Uterus (tissue), 4 donors: Measurements from ENCODE around the gene COL4A2. TPM values are rescaled to one million over a fixed set of nuclear protein-coding genes. Genes with fewer than 3 reads are reported as not detected.

ENCODE experiments used
- DNase-seq, 2 donors: peaks; one replicate each; pipeline ENCODE4 v3.0.0-alpha.2; 2019 to 2020
- H3K27ac ChIP-seq, 2 donors: fragments of 200-600 bp; sonication (generic); 1 replicate in 1 of 2; 2 replicates in 1 of 2; pipeline ENCODE4 v1.5.1; 2016 to 2018
- H3K27me3 ChIP-seq, 2 donors: fragments of 200-600 bp; sonication (generic); one replicate each; pipeline ENCODE4 v1.5.1; 2018 to 2019; ENCODE audit warnings: control low read depth in 1 of 2
- H3K36me3 ChIP-seq, 2 donors: fragments of 200-600 bp; sonication (generic); one replicate each; pipeline ENCODE4 v1.5.1; 2019; ENCODE audit warnings: control low read depth in 1 of 2
- H3K4me1 ChIP-seq, 2 donors: fragments of 200-600 bp; sonication (generic); one replicate each; pipeline ENCODE4 v1.5.1; 2018 to 2019; ENCODE audit warnings: control low read depth in 1 of 2
- H3K4me3 ChIP-seq, 2 donors: fragments of 200-600 bp; sonication (generic); 1 replicate in 1 of 2; 2 replicates in 1 of 2; pipeline ENCODE4 v1.5.1; 2018 to 2019; ENCODE audit warnings: mild to moderate bottlenecking in 1 of 2
- H3K9me3 ChIP-seq, 2 donors: fragments of 200-600 bp; sonication (generic); one replicate each; pipeline ENCODE4 v1.5.1; 2019; ENCODE audit warnings: control low read depth in 1 of 2
- CTCF ChIP-seq, 4 experiments: fragments of 200-600 bp in 2 of 4; fragments of 450-650 bp in 2 of 4; sonication (generic) in 2 of 4; IDR thresholded peaks; one replicate each; pipeline ENCODE4 v1.5.1; 2016 to 2019; ENCODE audit warnings: antibody characterized with exemption in 4 of 4, mild to moderate bottlenecking in 2 of 4, moderate library complexity in 1 of 4
- POLR2A ChIP-seq, 2 donors: fragments of 450-650 bp; IDR thresholded peaks; one replicate each; pipeline ENCODE4 v1.6.1; 2016; ENCODE audit warnings: antibody characterized with exemption in 2 of 2, mild to moderate bottlenecking in 1 of 2, moderate library complexity in 1 of 2
- intact Hi-C: fragments of 100-400 bp; cut with DNase I; formaldehyde crosslinking; loops from one replicate; pipeline ENCODE4 v1.15.1; 2023; ENCODE audit warnings: low total_unique reads
- total RNA-seq, 4 donors: library from RNA; depleted of rRNA in 3 of 4; stranded (reverse); fragments of >200 nt in 3 of 4; gene quantifications; one replicate each; pipeline versions ENCODE4 v1.1.0 to v1.2.4, GENCODE V29; 2014 to 2023
- donor health status: DM: yes; HTN: yes; CAD: no.

COL4A2 gene
- total RNA-seq, 4 donors from 2014 or later = 157 to 606 (median 284) TPM

DNA sequence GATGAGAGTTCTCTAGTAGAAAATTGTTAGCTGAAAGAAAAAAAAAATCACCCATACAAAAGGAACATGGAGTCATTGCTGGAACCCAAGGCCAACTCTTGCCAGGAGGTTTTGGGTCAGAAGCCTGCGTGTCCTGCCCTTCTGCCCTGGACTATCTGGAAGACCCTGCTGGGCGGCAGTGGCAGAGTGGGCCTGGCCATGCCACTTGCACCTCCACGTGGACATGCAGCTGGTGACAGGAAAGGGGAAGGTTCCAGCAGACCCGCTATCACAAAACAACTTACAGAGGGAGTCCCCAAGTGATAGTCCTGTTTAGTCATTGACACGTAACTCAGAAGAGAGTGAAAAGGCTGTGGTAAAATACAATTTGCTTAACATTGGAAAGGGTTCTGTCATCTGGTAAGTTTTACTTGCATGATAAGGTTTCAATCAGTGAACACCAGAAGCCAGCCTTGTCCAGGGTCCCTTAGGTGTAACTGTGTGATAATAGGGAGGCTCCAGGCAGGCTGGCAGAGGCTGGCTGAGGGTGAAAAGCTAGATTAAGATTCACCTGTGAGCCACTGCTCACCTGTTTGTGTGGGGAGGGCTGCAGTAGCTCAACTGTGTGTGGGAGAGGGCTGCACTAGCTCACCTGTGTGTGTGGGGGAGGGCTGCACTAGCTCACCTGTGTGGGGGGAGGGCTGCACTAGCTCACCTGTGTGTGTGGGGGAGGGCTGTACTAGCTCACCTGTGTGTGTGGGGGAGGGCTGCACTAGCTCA lies 47.8 kb downstream of the COL4A2 start:
- Histone ChIP-seq H3K9me3 (no peaks in the 10 kb centered on the region), H3K4me1 (peaks cover 16 to 21% of the 10 kb centered on the region in 2 donors), H3K36me3 (no peaks in the 10 kb centered on the region), H3K27ac (peak overlapping the region; percentile 77 to 96), H3K4me3 (no peak overlapping the region), H3K27me3 (no peaks in the 10 kb centered on the region)
- no peak for DNase-seq
- TF ChIP-seq CTCF (IDR thresholded peaks at IDR 0.05) (no peak), POLR2A (IDR thresholded peaks at IDR 0.05) (no peak)
- intact Hi-C loops = no loop called here

- H3K36me3 ChIP-seq = no peaks in the 10 kb centered on the region
- no peak for TF ChIP-seq CTCF (IDR thresholded peaks at IDR 0.05)
- TF ChIP-seq POLR2A (IDR thresholded peaks at IDR 0.05) = no peak
- no peaks in the 10 kb centered on the region for H3K27me3 ChIP-seq
- intact Hi-C loops = no loop called here
- no peak for DNase-seq
- peak overlapping the region; percentile 31 to 41 for H3K27ac ChIP-seq
- no peaks in the 10 kb centered on the region for H3K9me3 ChIP-seq
- H3K4me3 ChIP-seq = no peak overlapping the region
- peaks cover 16 to 21% of the 10 kb centered on the region in 2 donors for H3K4me1 ChIP-seq
Measured at GRCh38 chr13:110356362-110356761, 49.3 kb downstream of the COL4A2 start.

DNA sequence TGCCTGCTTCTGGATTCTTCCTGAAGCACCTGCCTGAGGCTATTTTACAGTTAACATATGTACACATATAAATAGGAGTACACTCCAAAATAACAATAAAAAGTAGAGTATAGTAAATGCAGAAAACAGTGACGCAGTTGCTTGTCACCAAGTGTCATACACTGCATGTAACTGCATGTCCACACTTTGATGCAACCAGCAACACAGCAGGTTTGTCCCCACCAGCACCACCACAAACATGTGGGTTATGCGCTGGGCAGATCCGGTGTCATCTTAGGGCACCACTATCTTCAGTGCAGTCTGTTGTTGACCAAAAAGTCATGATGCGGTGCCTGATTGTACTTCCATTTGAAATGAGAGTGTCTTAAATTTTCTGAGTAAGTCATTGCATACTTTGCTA lies 51.3 kb downstream of the COL4A2 start:
- H3K27ac ChIP-seq = no peak overlapping the region
- H3K9me3 ChIP-seq = no peaks in the 10 kb centered on the region
- H3K4me3 ChIP-seq = no peak overlapping the region
- TF ChIP-seq CTCF (IDR thresholded peaks at IDR 0.05) = no peak
- no peak for TF ChIP-seq POLR2A (IDR thresholded peaks at IDR 0.05)
- no peaks in the 10 kb centered on the region for H3K36me3 ChIP-seq
- no peaks in the 10 kb centered on the region for H3K27me3 ChIP-seq
- intact Hi-C loops = no loop called here
- no peak for DNase-seq
- H3K4me1 ChIP-seq = peaks cover 19 to 21% of the 10 kb centered on the region in 2 donors

DNA sequence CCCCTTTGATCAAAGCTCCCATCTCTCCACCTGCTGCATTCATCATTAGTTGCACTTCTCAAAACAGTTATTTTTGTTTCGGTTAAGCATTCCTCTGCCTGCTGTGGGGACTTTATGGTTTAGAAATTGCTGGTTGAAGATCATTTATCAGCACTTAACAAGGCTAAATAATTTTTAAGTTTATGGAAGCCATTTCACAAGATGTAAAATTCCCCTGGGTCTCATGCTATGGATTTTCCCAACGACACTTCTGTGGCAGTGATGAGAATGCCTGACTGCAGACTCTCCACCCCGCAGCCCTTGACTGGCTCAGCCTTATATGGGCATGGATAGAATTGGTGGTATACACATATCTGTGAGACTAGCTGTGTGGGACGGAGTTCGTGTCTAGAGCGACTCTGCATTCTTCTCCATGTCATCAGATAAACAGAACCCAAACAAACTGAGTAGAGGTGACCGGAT lies 52.8 kb downstream of the COL4A2 start:
- Histone ChIP-seq H3K36me3 (no peaks in the 10 kb centered on the region), H3K27me3 (no peaks in the 10 kb centered on the region), H3K9me3 (no peaks in the 10 kb centered on the region), H3K27ac (peak overlapping the region; percentile 77 to 83), H3K4me3 (no peak overlapping the region), H3K4me1 (peaks cover 14 to 19% of the 10 kb centered on the region in 2 donors)
- intact Hi-C loops = no loop called here
- TF ChIP-seq POLR2A (IDR thresholded peaks at IDR 0.05) = no peak
- TF ChIP-seq CTCF (IDR thresholded peaks at IDR 0.05) = no peak
- DNase-seq = no peak

GRCh38 chr13:110360598-110360997 lies 53.5 kb downstream of the COL4A2 start:
- Histone ChIP-seq H3K4me3 (no peak overlapping the region), H3K27ac (peak overlapping the region; percentile 77 to 83), H3K27me3 (no peaks in the 10 kb centered on the region), H3K4me1 (peaks cover 14 to 19% of the 10 kb centered on the region in 2 donors), H3K36me3 (no peaks in the 10 kb centered on the region), H3K9me3 (no peaks in the 10 kb centered on the region)
- TF ChIP-seq CTCF (IDR thresholded peaks at IDR 0.05) (no peak), POLR2A (IDR thresholded peaks at IDR 0.05) (no peak)
- DNase-seq = no peak
- intact Hi-C loops = no loop called here
